Gastroesophageal sphincter (tissue), 4 donors: Measurements from ENCODE around the gene KLF8. TPM values are rescaled to one million over a fixed set of nuclear protein-coding genes. Genes with fewer than 3 reads are reported as not detected.

Experiments
- ATAC-seq: fragments of 150-250 bp; one replicate; pipeline ENCODE4 v1.9.1; 2016; ENCODE audit warnings: mild to moderate bottlenecking, moderate library complexity
- H3K27ac ChIP-seq, 4 donors: fragments of 200-600 bp; sonication (generic) in 3 of 4; 1 replicate in 3 of 4; 2 replicates in 1 of 4; pipeline ENCODE4 v1.5.1; 2016 to 2019
- H3K27me3 ChIP-seq: fragments of 200-600 bp; sonication (generic); one replicate; pipeline ENCODE4 v1.5.1; 2019
- H3K36me3 ChIP-seq, 2 donors: fragments of 200-600 bp; sonication (generic); one replicate each; pipeline ENCODE4 v1.5.1; 2019; ENCODE audit warnings: control low read depth in 1 of 2
- H3K4me1 ChIP-seq, 3 donors: fragments of 200-600 bp; sonication (generic); 1 replicate in 2 of 3; 2 replicates in 1 of 3; pipeline ENCODE4 v1.5.1; 2016 to 2019; ENCODE audit warnings: control low read depth in 2 of 3
- H3K4me3 ChIP-seq, 2 donors: fragments of 200-600 bp; sonication (generic); one replicate each; pipeline ENCODE4 v1.5.1; 2019; ENCODE audit warnings: mild to moderate bottlenecking in 1 of 2, moderate library complexity in 1 of 2
- H3K9me3 ChIP-seq, 3 donors: fragments of 200-600 bp; sonication (generic); one replicate each; pipeline ENCODE4 v1.5.1; 2017 to 2019; ENCODE audit warnings: control low read depth in 2 of 3
- CTCF ChIP-seq, 4 experiments: fragments of 200-600 bp in 2 of 4; fragments of 450-650 bp in 2 of 4; sonication (generic) in 1 of 4; IDR thresholded peaks; one replicate each; pipeline ENCODE4 v1.5.1; 2017 to 2019; ENCODE audit warnings: antibody characterized with exemption in 4 of 4, mild to moderate bottlenecking in 2 of 4, moderate library complexity in 2 of 4
- EP300 ChIP-seq: sonication (generic); formaldehyde crosslinking; IDR thresholded peaks from one replicate; pipeline ENCODE4 v1.6.1; 2017; ENCODE audit warnings: antibody characterized with exemption, mild to moderate bottlenecking
- POLR2A ChIP-seq, 2 donors: fragments of 450-650 bp; IDR thresholded peaks; one replicate each; pipeline ENCODE4 v1.6.1; 2017; ENCODE audit warnings: antibody characterized with exemption in 2 of 2, mild to moderate bottlenecking in 2 of 2, moderate library complexity in 1 of 2
- POLR2AphosphoS5 ChIP-seq: sonication (generic); formaldehyde crosslinking; IDR thresholded peaks from one replicate; pipeline ENCODE4 v1.6.1; 2017; ENCODE audit warnings: antibody characterized with exemption
- WGBS, 2 donors: methylation state at CpG; one replicate each; pipeline ENCODE4 v1.1.5; 2018; ENCODE audit warnings: low coverage in 1 of 2; 5-methylcytosine and 5-hydroxymethylcytosine counted together
- total RNA-seq, 4 donors: library from RNA; depleted of rRNA; stranded (reverse); fragments of >200 nt; gene quantifications; one replicate each; pipeline ENCODE4 v1.1.0, GENCODE V29; 2016

The KLF8 gene
- total RNA-seq, 4 donors from 2014 or later = 10.9 to 15.1 (median 13.5) TPM

GRCh38 chrX:56221101-56221500 lies 11.1 kb upstream of the KLF8 start:
- TF ChIP-seq EP300 (no peak), POLR2AphosphoS5 (no peak), CTCF (IDR thresholded peaks at IDR 0.05) (no peak), POLR2A (IDR thresholded peaks at IDR 0.05) (no peak)
- no peaks in the 10 kb centered on the region for H3K9me3 ChIP-seq
- H3K27me3 ChIP-seq = no peaks in the 10 kb centered on the region
- H3K36me3 ChIP-seq = no peaks in the 10 kb centered on the region
- ATAC-seq = no peak
- 69 to 84% methylated on average over 5 of the region's 5 CpGs for WGBS, 2 donors
- H3K27ac ChIP-seq = no peak overlapping the region
- no peaks in the 10 kb centered on the region for H3K4me1 ChIP-seq
- H3K4me3 ChIP-seq = no peak overlapping the region

GRCh38 chrX:56222473-56223000 lies 9.6 kb upstream of the KLF8 start:
- H3K4me3 ChIP-seq = no peak overlapping the region
- no CpG with 5 or more reads among the region's 28 CpGs for WGBS, 2 donors

GRCh38 chrX:56226980-56227379 lies 5.2 kb upstream of the KLF8 start:
- H3K4me1 ChIP-seq = no peaks in the 10 kb centered on the region
- H3K36me3 ChIP-seq = no peaks in the 10 kb centered on the region
- no peak overlapping the region for H3K4me3 ChIP-seq
- no peaks in the 10 kb centered on the region for H3K27me3 ChIP-seq
- no peaks in the 10 kb centered on the region for H3K9me3 ChIP-seq
- WGBS, 2 donors = 67% methylated on average over 1 of the region's 1 CpG
- no peak for TF ChIP-seq CTCF (IDR thresholded peaks at IDR 0.05)
- TF ChIP-seq POLR2AphosphoS5 = no peak
- no peak for TF ChIP-seq EP300
- no peak for TF ChIP-seq POLR2A (IDR thresholded peaks at IDR 0.05)
- no peak overlapping the region for H3K27ac ChIP-seq
- ATAC-seq = no peak

More at GRCh38 chrX:56222473-56223000, 9.6 kb upstream of the KLF8 start:
- Histone ChIP-seq H3K9me3 (no peaks in the 10 kb centered on the region), H3K4me1 (no peaks in the 10 kb centered on the region), H3K27ac (no peak overlapping the region), H3K27me3 (no peaks in the 10 kb centered on the region), H3K36me3 (no peaks in the 10 kb centered on the region)
- TF ChIP-seq EP300 = no peak
- TF ChIP-seq POLR2AphosphoS5 = no peak
- TF ChIP-seq POLR2A (IDR thresholded peaks at IDR 0.05) = no peak
- TF ChIP-seq CTCF (IDR thresholded peaks at IDR 0.05) = no peak
- ATAC-seq = no peak

GRCh38 chrX:56228914-56229313 lies 3.2 kb upstream of the KLF8 start:
- WGBS, 2 donors = 40 to 60% methylated on average over 1 of the region's 2 CpGs
- Histone ChIP-seq H3K4me3 (no peak overlapping the region), H3K4me1 (no peaks in the 10 kb centered on the region), H3K27ac (peak overlapping the region in 2 of 4 donors; percentile 7 to 34), H3K27me3 (no peaks in the 10 kb centered on the region), H3K36me3 (no peaks in the 10 kb centered on the region), H3K9me3 (no peaks in the 10 kb centered on the region)
- TF ChIP-seq POLR2AphosphoS5 (no peak), EP300 (no peak)
- ATAC-seq = no peak

GRCh38 chrX:56231537-56232090 lies 542 bp upstream of the KLF8 start:
- Histone ChIP-seq H3K27ac (peak overlapping the region; percentile 34 to 87 (median 86)), H3K36me3 (no peaks in the 10 kb centered on the region), H3K4me3 (peak overlapping the region; percentile 57 to 93), H3K9me3 (no peaks in the 10 kb centered on the region), H3K4me1 (peaks cover 0 to 26% (median 0%) of the 10 kb centered on the region in 3 donors), H3K27me3 (no peaks in the 10 kb centered on the region)
- ATAC-seq = no peak
- TF ChIP-seq POLR2AphosphoS5 = no peak
- TF ChIP-seq EP300 = no peak
- no peak for TF ChIP-seq CTCF (IDR thresholded peaks at IDR 0.05)
- no peak for TF ChIP-seq POLR2A (IDR thresholded peaks at IDR 0.05)
- WGBS, 2 donors = 9 to 45% methylated on average over 6 to 9 of the region's 10 CpGs
